Measurements from ENCODE around the gene PRSS56. TPM values are rescaled to one million over a fixed set of nuclear protein-coding genes. Genes with fewer than 3 reads are reported as not detected.

PRSS56 gene
- total RNA-seq, 3 donors from 2014 or later: not detected

GRCh38 chr2:232539298-232540231 is 19.4 kb downstream of the PRSS56 start, which contains the start of gene CHRNG:
Gene CHRNG, plus strand, starts transcription at chr2:232539692. Its CDS starts 56 bp downstream, at chr2:232539748.
- intact Hi-C loops (cut with DNase I; ENCODE audit: low total_unique reads): no loop called here
- peak in 1 of 2 donors; percentile 30 for DNase-seq (ENCODE audit: low spot score in 2 of 2)

DNA sequence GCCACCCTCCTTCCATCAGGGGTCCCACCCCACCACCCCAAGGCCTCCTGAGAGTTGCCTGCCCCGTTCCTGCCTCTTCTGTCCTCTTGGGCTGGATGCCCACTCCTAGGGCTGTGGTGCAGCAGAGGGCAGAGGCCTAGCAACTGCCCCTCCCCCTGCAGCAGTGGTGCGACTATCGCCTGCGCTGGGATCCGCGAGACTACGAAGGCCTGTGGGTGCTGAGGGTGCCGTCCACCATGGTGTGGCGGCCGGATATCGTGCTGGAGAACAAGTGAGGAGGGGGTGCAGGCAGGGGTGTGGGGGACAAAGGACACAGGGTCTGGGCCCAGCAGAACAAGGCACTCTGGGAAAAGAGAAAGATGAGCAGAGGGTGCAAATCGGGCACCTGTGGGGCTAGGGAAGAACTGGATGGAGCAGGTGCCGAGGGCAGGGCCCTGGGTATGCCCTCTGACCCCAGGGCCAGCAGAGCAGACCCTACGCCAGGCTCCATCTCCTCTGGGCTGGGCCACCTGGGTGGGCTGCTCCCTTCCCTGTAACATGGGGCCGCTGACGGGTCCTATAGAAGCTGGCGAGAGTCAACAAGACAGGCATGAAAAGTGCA is 20.4 kb downstream of the PRSS56 start:
- Histone ChIP-seq H3K27me3 (peaks cover 0 to 17% of the 10 kb centered on the region in 2 donors), H3K27ac (no peak overlapping the region), H3K36me3 (no peaks in the 10 kb centered on the region), H3K4me3 (no peak overlapping the region), H3K9me3 (peaks cover 0 to 6% of the 10 kb centered on the region in 2 donors), H3K4me1 (no peaks in the 10 kb centered on the region)
- intact Hi-C loops (cut with DNase I; ENCODE audit: low total_unique reads): no loop called here
- no peak for TF ChIP-seq POLR2AphosphoS5 (IDR thresholded peaks at IDR 0.05)
- TF ChIP-seq, protein P1, sequence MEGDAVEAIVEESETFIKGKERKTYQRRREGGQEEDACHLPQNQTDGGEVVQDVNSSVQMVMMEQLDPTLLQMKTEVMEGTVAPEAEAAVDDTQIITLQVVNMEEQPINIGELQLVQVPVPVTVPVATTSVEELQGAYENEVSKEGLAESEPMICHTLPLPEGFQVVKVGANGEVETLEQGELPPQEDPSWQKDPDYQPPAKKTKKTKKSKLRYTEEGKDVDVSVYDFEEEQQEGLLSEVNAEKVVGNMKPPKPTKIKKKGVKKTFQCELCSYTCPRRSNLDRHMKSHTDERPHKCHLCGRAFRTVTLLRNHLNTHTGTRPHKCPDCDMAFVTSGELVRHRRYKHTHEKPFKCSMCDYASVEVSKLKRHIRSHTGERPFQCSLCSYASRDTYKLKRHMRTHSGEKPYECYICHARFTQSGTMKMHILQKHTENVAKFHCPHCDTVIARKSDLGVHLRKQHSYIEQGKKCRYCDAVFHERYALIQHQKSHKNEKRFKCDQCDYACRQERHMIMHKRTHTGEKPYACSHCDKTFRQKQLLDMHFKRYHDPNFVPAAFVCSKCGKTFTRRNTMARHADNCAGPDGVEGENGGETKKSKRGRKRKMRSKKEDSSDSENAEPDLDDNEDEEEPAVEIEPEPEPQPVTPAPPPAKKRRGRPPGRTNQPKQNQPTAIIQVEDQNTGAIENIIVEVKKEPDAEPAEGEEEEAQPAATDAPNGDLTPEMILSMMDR (IDR thresholded peaks at IDR 0.05): no peak
- no peak for TF ChIP-seq POLR2A (IDR thresholded peaks at IDR 0.05)
- DNase-seq (ENCODE audit: low spot score in 2 of 2): peak in 1 of 2 donors; percentile 46

More at GRCh38 chr2:232539298-232540231, 19.4 kb downstream of the PRSS56 start, which contains the start of gene CHRNG:
- Histone ChIP-seq H3K9me3 (peaks cover 0 to 6% of the 10 kb centered on the region in 2 donors), H3K27me3 (peaks cover 0 to 18% of the 10 kb centered on the region in 2 donors), H3K36me3 (no peaks in the 10 kb centered on the region), H3K4me1 (no peaks in the 10 kb centered on the region), H3K4me3 (no peak within 1 kb of the TSS), H3K27ac (no peak within 1 kb of the TSS)
- TF ChIP-seq, protein P1 (IDR thresholded peaks at IDR 0.05): no peak
- TF ChIP-seq POLR2A (IDR thresholded peaks at IDR 0.05) (no peak), POLR2AphosphoS5 (IDR thresholded peaks at IDR 0.05) (no peak)

DNA sequence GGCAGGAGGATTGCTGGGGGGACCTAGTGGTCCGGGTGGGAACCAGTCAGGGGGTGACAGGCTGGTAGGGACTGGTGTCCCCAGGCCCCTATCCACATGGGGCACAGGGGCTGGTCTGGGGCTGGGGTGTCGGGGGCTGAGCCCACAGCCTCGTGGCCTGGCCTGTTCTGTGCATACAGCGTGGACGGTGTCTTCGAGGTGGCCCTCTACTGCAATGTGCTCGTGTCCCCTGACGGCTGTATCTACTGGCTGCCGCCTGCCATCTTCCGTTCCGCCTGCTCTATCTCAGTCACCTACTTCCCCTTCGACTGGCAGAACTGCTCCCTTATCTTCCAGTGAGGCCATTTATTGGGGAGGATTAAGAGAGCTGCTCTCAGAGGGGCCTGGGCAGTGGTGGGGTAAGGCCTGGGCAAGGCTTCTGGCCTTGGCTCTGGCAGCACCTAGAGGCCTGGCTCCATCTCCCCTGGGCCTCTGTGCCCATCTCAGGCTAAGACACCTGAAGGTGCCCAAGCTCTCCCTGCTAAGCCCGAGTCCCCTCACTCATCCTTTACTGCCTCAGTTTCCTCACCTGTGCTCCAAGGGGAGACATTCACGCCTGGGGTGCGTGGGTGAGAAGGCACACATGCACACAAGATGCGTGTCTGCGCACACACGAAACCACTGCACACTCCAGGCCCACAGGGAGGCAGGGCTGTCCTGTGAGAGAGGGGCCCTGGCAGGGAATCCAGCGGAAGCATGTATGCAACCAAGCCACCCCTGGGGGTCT is 21.2 kb downstream of the PRSS56 start:
- DNase-seq (ENCODE audit: low spot score in 2 of 2): peak in 1 of 2 donors; percentile 24
- peaks cover 0 to 9% of the 10 kb centered on the region in 2 donors for H3K27me3 ChIP-seq
- intact Hi-C loops (cut with DNase I; ENCODE audit: low total_unique reads): no loop called here

GRCh38 chr2:232541961-232542714 is 21.9 kb downstream of the PRSS56 start:
- Histone ChIP-seq H3K4me1 (no peaks in the 10 kb centered on the region), H3K36me3 (no peaks in the 10 kb centered on the region), H3K4me3 (no peak overlapping the region), H3K9me3 (no peaks in the 10 kb centered on the region), H3K27ac (no peak overlapping the region), H3K27me3 (peaks cover 0 to 9% of the 10 kb centered on the region in 2 donors)
- no peak for TF ChIP-seq POLR2AphosphoS5 (IDR thresholded peaks at IDR 0.05)
- TF ChIP-seq, protein P1 (IDR thresholded peaks at IDR 0.05): no peak
- no peak for TF ChIP-seq POLR2A (IDR thresholded peaks at IDR 0.05)
- peak in 1 of 2 donors; percentile 14 for DNase-seq (ENCODE audit: low spot score in 2 of 2)
- intact Hi-C loops (cut with DNase I; ENCODE audit: low total_unique reads): no loop called here

More for the DNA sequence above, 21.2 kb downstream of the PRSS56 start:
- H3K4me3 ChIP-seq: no peak overlapping the region
- TF ChIP-seq, protein P1 (IDR thresholded peaks at IDR 0.05): no peak
- TF ChIP-seq POLR2AphosphoS5 (IDR thresholded peaks at IDR 0.05): no peak
- TF ChIP-seq POLR2A (IDR thresholded peaks at IDR 0.05): no peak
- H3K9me3 ChIP-seq: peaks cover 0 to under 1% of the 10 kb centered on the region in 2 donors
- no peak overlapping the region for H3K27ac ChIP-seq
- H3K36me3 ChIP-seq: no peaks in the 10 kb centered on the region
- no peaks in the 10 kb centered on the region for H3K4me1 ChIP-seq

All from breast epithelium (tissue), 4 donors.